Osteocyte (in vitro differentiated cells): ENCODE data around the gene PAQR4. TPM values are rescaled to one million over a fixed set of nuclear protein-coding genes. Genes with fewer than 3 reads are reported as not detected.

Source experiments
- DNase-seq: peaks from one replicate; pipeline ENCODE4 v3.0.0; 2021; ENCODE audit warnings: mixed read lengths; ENCODE audit not compliant: unreplicated experiment; ENCODE audit errors: extremely low spot score
- H3K27ac Mint-ChIP-seq: one replicate; pipeline ENCODE4 v1.8.0; 2021; ENCODE audit warnings: mild to moderate bottlenecking, mixed read lengths; ENCODE audit not compliant: unreplicated experiment
- H3K27me3 Mint-ChIP-seq: one replicate; pipeline ENCODE4 v1.8.0; 2021; ENCODE audit warnings: mixed read lengths; ENCODE audit not compliant: unreplicated experiment
- H3K36me3 Mint-ChIP-seq: one replicate; pipeline ENCODE4 v1.8.0; 2021; ENCODE audit warnings: mixed read lengths; ENCODE audit not compliant: unreplicated experiment
- H3K4me1 Mint-ChIP-seq: one replicate; pipeline ENCODE4 v1.8.0; 2021; ENCODE audit warnings: mixed read lengths; ENCODE audit not compliant: unreplicated experiment
- H3K4me3 Mint-ChIP-seq: one replicate; pipeline ENCODE4 v1.8.0; 2021; ENCODE audit warnings: mild to moderate bottlenecking, moderate library complexity, mixed read lengths; ENCODE audit not compliant: unreplicated experiment
- H3K9me3 Mint-ChIP-seq: one replicate; pipeline ENCODE4 v1.8.0; 2021; ENCODE audit warnings: mixed read lengths; ENCODE audit not compliant: unreplicated experiment
- total RNA-seq: library from RNA; stranded (reverse); gene quantifications from 2 replicates; pipeline ENCODE4 v1.2.1, GENCODE V29; 2021
- TF ChIP-seq, protein P1 (sequence below): fragments of 200-600 bp; sonication (generic); IDR thresholded peaks from 2 replicates; pipeline ENCODE4 v1.5.0; 2021; ENCODE audit warnings: antibody characterized with exemption, mild to moderate bottlenecking, moderate library complexity

Gene PAQR4
- total RNA-seq, 1 donor from 2014 or later: 8.4 TPM

DNA sequence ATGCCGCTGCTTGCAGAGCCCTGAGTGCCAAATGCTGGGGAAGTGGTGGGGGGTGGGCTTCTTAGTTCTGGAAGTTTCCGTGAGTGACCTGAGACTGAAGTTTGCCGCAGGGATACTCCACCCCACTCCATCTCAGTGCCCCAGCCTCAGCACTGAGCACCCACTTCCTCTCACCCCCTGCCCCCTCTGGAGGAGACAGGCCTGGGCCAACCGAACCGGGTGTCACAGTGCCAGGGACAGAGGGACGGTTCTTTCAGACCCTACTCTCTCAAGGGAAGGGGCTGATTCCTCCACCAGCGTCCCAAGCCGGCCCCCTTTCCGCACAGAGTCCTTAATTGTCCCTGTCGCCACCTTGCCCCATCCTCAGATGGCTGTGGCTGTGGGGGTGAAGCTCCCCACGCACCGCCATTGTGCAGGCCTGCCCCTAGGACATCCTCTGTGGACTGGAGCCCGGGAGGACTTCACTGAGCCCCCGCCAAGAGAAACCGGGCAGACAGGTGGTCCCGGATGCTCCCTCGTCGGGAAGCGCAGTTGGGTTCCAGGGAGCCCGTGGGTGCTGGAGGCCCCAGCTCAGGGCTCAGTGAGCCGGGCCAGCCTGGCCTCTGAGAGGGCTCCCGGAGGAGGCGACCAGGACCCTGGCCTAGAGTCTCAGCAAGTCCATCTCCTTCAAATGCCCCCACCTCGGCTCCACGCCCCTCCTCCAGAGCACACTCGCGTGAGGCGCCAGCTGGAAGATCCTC is 6.6 kb upstream of the PAQR4 start:
- no peak overlapping the region for H3K27ac Mint-ChIP-seq
- TF ChIP-seq, protein P1, sequence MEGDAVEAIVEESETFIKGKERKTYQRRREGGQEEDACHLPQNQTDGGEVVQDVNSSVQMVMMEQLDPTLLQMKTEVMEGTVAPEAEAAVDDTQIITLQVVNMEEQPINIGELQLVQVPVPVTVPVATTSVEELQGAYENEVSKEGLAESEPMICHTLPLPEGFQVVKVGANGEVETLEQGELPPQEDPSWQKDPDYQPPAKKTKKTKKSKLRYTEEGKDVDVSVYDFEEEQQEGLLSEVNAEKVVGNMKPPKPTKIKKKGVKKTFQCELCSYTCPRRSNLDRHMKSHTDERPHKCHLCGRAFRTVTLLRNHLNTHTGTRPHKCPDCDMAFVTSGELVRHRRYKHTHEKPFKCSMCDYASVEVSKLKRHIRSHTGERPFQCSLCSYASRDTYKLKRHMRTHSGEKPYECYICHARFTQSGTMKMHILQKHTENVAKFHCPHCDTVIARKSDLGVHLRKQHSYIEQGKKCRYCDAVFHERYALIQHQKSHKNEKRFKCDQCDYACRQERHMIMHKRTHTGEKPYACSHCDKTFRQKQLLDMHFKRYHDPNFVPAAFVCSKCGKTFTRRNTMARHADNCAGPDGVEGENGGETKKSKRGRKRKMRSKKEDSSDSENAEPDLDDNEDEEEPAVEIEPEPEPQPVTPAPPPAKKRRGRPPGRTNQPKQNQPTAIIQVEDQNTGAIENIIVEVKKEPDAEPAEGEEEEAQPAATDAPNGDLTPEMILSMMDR: no peak
- H3K4me3 Mint-ChIP-seq: peak overlapping the region; percentile 26
- H3K4me1 Mint-ChIP-seq: peaks cover 7% of the 10 kb centered on the region
- DNase-seq: no peak
- no peaks in the 10 kb centered on the region for H3K36me3 Mint-ChIP-seq
- H3K9me3 Mint-ChIP-seq: no peaks in the 10 kb centered on the region
- H3K27me3 Mint-ChIP-seq: peaks cover 22% of the 10 kb centered on the region

GRCh38 chr16:2963074-2963722 is 6.0 kb upstream of the PAQR4 start:
- Mint-ChIP-seq H3K36me3 (no peaks in the 10 kb centered on the region), H3K27ac (no peak overlapping the region), H3K4me1 (peaks cover 7% of the 10 kb centered on the region), H3K27me3 (peaks cover 22% of the 10 kb centered on the region), H3K9me3 (no peaks in the 10 kb centered on the region), H3K4me3 (peak overlapping the region; percentile 70)
- DNase-seq: no peak
- TF ChIP-seq, protein P1: no peak

DNA sequence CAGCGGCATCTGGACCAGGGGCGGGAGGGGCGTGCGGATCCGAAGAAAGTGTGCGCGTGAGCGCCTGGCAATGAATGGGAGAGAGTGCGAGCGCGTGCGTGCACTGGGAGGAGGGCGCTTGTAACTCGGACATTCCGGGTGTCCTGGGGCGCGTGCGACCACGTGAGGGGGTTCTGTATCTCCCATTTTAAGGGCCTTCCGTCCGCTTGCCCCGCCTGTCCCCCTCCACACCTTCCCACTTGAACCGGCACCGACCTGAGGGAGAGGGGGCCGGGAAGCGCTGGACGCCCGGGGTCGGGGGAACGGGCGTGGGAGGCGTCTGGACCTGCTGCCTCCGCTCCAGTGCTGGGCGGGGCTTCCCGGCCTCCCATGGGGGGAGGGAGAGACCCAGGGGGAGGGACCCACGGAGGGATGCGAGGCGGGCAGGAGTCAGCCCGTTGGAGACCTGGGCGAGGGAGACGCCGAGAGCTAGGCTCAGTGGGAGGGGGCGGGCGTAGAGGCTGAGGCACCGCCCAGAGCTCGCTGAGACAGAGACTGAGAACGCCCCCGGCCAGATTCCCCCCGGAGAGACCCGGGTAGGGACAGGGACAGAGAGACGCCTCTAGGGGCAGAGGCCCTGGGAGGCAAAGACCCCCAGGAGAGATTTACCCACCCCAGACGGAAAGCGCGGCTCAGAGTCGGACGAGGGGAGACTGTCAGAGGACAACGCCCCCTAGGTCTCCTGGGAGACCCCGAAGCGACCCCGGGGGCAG is 5.2 kb upstream of the PAQR4 start, which contains the start of gene KREMEN2:
Gene KREMEN2 (plus strand): TSS at position 553 of the 752 bp plus-strand sequence. CDS start 246 bp downstream, outside the sequence.
- H3K4me1 Mint-ChIP-seq: peaks cover 13% of the 10 kb centered on the region
- H3K27me3 Mint-ChIP-seq: peaks cover 21% of the 10 kb centered on the region
- no peaks in the 10 kb centered on the region for H3K9me3 Mint-ChIP-seq
- no peak within 1 kb of the TSS for H3K27ac Mint-ChIP-seq
- peak within 1 kb of the TSS; percentile 70 for H3K4me3 Mint-ChIP-seq
- H3K36me3 Mint-ChIP-seq: no peaks in the 10 kb centered on the region
- TF ChIP-seq, protein P1: no peak
- peak; percentile 82 for DNase-seq

GRCh38 chr16:2964475-2965336 is 4.4 kb upstream of the PAQR4 start:
- no peak overlapping the region for H3K27ac Mint-ChIP-seq
- peak; percentile 83 for DNase-seq
- H3K4me3 Mint-ChIP-seq: no peak overlapping the region

More at GRCh38 chr16:2964475-2965336, 4.4 kb upstream of the PAQR4 start:
- no peaks in the 10 kb centered on the region for H3K9me3 Mint-ChIP-seq
- TF ChIP-seq, protein P1: no peak
- peaks cover 13% of the 10 kb centered on the region for H3K4me1 Mint-ChIP-seq
- no peaks in the 10 kb centered on the region for H3K36me3 Mint-ChIP-seq
- peaks cover 17% of the 10 kb centered on the region for H3K27me3 Mint-ChIP-seq
